NCI-H69 (cell line): ENCODE measurements around the gene VWA5B2.

Experiments used
- DNase-seq: peaks from one replicate; lab custom pipeline; 2025; lab: John Stamatoyannopoulos, UW

VWA5B2 gene

DNA sequence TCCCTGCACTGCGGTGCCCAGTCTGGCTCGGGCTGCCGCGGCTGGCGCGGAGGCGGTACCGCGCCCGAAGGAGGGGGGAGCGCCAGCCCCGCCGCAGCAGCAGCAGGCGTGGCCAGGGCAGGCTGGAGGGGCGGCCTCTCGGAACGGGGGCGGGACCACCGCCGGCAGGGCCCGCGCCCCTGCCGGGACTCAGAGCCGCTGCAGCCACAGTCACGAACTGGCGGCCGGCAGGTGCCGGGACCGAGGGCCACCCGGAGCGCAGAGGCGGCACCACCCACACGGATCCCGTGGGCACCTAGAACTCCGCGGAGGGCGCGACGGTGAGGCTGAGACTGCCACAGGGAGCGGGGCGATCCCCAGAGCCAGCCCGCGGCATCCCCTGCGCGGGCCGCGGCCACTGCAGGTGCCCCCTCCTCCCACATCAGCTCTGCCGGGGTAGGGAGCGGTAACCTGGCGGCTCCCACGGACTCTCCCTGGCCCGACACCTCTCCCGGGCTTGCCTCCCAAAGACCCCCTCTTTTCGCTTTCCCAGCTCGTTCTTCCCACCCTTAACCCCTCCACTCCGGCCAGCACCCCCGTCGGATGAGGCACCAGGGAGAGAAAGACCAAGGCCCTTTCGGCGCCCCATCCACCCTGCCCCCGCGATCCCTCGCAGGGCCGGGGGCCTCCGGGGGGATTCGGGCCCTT lies at the start of gene VWA5B2:
Gene VWA5B2, plus strand, starts transcription at position 192 of the 687 bp plus-strand sequence. CDS start 944 bp downstream, outside the sequence.
- DNase-seq: peak; percentile 94

DNA sequence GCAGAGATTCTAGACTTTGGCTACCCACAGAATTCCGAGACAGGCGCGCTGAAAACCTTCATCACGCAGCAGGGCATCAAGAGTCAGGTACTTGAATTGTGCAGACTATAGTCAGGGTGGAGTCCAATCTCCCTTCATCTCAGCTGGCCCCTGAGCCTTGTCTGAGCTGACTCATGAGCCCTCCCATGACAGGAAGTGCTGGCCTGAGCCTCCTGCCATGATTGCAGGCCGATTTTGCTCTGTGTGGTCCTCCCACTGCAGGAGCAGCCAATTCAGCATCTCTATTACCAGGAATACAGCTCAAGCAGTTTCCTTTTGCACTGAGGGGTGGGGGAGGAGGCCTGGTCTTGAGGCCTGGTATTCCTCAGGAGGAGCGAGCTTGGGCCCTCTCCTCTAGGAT lies 49.2 kb upstream of the VWA5B2 start:
- DNase-seq: no peak

DNA sequence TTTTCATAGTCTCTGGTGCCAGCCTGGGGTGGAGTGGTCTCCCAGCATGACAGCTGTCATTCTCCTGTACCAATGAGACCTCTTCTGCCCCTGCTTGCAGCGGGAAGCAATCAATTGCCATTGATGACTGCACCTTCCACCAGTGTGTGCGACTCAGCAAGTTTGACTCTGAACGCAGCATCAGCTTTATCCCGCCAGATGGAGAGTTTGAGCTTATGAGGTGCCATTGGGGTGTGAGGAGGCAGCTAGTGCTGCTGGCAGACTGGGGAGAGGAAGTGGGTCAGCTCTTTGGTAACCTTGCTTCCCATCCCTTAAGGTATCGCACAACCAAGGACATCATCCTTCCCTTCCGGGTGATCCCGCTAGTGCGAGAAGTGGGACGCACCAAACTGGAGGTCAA lies 47.8 kb upstream of the VWA5B2 start:
- no peak for DNase-seq

DNA sequence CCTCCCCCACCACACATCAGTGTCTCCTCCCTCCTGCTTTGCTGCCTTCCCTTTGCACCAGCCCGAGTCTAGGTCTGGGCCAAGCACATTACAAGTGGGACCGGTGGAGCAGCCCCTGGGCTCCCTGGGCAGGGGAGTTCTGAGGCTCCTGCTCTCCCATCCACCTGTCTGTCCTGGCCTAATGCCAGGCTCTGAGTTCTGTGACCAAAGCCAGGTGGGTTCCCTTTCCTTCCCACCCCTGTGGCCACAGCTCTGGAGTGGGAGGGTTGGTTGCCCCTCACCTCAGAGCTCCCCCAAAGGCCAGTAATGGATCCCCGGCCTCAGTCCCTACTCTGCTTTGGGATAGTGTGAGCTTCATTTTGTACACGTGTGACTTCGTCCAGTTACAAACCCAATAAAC lies 45.7 kb upstream of the VWA5B2 start:
- no peak for DNase-seq

DNA sequence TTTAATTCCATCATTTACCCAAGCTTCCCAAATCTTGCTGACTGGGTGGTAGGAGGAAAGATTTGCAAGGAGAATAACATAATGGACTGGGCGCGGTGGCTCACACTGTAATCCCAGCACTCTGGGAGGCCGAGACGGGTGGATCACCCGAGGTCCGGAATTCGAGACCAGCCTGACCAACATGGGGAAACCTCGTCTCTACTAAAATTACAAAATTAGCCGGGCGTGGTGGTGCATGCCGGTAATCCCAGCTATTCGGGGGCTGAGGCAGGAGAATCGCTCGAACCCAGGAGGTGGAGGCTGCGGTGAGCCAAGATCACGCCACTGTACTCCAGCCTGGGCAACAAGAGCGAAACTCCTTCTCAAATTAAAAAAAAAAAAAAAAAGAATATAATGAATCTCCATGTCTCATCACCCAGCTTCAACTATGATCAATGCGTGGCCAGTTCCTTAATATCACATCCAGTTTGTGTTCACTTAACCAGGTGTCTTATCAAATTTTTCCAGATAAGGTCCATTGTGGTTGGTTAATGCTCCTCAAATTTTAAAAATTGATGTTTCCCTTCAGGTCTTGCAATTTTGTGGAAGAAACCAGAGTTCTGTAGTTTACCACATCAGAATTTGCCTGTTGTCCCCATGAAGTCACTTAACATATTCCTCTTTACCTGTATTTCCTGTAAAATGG lies 44.7 kb upstream of the VWA5B2 start:
- no peak for DNase-seq

DNA sequence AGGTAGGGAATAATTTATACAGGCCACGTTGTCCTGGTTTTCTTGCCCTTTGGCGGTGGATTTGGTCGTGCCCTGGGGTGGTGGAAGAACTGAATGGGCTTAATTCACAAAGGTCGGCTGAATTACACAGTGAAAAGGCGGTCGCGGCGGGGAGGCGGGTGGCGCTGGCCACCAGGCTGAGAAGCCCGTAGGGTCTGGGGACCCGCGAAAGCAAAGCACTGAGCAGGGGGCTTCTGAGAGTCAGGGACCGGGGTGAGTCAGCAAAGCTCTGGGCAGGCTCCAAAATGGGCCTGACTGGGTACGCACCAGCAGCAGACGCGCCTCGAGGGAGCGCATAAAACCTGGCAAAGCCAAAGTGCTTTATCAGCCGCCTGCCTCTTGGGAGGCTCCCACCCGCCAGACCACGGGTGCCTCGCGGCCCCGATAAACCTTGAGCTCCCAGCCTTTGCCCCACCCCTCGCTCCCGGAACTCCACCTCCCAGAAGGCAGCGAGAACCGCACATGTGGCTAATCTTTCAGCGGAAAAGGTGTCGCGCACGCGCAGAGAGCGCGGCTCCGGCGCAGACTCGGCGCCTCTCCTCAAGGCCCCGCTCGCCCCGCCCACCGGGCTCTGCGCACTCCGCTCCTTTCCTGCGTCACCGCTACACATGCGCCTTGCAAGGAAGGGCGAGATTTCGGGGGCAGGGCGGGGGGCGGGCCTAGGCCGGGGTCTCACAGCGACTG lies 43.8 kb upstream of the VWA5B2 start:
- peak; percentile 100 for DNase-seq

DNA sequence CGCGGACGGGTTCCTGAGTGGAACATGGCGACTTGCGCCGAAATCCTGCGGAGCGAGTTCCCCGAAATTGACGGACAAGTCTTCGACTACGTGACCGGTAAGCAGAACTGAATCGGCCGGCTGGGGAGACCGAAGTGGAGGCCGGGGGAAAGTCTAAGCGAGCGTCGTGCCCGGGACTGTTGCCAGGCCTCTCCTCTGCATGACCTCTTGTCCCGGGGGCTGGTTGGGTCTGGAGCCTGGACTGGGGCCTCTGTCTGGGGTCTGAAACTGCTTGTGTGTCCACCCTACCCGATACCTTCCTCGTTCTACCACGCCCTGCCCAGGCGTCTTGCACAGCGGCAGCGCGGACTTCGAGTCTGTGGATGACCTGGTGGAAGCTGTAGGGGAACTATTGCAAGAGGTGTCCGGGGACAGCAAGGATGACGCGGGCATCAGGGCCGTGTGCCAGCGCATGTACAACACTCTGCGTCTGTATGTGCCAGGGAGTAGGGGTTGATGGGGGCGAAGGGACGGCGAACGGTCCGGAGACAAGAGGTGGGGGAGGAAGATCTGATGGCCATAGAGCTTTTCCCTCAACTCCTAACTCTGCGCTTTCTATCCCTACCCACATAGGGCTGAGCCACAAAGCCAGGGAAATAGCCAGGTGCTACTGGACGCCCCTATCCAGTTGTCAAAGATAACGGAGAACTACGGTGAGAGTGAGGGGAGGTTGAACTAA lies 43.0 kb upstream of the VWA5B2 start, which contains the start of gene ABCF3:
Gene ABCF3, plus strand, starts transcription at position 16 of the 718 bp plus-strand sequence. Its CDS starts 9 bp downstream, at position 25.
- DNase-seq: no peak

DNA sequence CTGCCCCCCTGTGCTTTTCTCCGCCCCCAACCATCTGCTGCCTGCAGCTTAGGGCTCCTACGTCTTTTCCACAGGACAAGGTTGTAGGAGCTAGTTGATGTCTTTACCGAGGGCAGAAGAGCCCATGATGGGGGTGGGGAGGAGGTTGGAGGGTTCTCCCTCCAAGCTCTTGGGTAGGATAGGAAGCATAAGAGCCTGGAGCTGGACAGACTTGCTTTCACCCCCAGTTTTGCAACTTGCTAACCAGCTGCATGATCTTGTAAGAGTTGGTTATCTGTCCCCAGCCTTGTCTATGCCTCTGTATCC lies 42.5 kb upstream of the VWA5B2 start:
- peak; percentile 48 for DNase-seq

DNA sequence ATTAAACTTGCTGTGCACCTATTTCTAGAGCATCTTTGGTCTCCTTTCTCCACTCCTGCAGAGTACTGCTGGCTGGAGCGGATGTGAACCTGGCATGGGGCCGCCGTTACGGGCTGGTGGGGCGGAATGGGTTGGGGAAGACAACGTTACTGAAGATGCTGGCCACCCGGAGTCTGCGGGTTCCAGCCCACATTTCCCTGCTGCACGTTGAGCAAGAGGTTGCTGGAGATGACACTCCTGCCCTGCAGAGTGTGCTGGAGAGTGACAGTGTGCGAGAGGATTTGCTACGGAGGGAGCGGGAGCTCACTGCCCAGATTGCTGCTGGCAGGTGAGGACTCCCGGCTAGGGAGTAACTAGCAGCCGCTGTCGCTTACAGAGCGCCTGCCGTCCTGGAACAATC lies 41.3 kb upstream of the VWA5B2 start:
- DNase-seq: no peak

DNA sequence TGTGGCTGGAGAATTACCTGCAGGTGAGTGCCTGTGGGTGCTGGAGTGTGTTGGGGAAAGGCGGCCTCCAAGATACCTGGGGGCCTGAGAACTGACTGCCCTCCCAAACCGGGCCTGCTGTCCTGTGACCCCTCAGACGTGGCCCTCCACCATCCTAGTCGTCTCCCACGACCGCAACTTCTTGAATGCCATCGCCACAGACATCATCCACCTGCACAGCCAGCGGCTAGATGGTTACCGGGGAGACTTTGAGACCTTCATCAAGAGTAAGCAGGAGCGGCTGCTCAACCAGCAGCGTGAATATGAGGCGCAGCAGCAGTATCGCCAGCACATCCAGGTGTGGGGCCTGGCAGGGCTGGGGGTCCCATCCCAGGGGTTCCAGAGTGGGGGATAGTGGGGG lies 40.0 kb upstream of the VWA5B2 start:
- DNase-seq: no peak

DNA sequence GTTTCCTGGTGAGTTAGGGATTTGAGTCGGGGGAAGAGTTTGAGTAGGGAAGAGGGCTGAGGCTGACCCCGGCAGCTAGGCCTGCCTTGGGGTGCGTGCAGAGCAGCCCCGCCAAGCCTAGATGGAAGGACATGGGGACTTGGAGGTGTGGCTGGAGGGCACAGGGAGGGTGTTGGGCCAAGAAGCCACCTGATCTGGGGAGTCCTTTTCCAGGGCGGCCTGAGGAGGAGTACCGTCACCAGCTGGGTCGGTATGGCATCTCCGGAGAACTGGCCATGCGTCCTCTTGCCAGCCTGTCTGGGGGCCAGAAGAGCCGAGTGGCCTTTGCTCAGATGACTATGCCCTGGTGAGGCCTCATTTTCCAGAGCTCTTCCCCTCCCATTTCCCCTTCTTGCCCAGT lies 36.5 kb upstream of the VWA5B2 start:
- DNase-seq: no peak

DNA sequence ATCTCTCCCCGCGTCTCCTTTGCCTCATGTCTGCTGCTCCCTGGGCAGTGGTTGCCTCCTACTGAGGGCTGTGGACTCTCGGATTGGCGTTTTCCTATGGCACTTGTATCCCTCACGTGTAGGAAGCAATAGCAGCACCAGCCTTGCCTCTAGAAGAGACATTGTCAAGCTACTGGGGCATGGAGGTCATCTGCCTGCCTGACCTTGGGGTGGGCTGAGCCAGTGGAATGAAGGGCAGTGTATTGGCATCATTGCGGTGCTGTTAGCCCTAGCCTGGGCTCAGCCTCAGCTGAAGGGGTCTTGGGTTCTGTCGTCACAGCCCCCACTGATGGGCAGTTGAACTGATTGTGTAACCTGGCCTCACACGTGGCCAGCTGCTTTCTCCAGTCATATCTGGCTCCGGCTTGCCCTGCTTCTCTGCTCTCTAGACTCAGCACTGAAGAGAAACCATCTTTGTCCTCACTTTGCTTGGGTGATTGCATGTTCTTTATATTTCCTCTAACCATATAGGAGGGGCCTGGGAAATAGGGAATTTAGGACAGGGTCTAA lies 35.3 kb upstream of the VWA5B2 start:
- DNase-seq: no peak

DNA sequence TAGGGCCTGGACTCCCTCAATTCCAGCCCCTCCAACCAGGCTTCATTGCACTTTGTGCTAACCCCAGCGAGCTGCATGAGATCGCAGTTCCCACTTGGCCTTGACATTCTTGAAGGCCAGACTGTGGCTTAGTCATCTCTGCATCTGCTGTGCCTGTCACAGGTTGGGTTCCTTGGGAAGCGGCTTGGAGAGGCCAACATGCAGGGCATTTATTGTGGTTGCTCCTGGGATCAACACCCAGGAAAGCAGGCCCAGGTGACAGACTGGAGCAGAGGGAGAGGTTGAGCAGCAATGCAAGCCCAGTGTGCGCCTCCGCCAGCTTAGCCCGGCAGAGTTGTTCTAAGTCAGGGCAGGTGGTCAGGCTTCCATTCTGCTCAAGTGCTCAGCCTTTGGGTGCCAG lies 32.8 kb upstream of the VWA5B2 start:
- no peak for DNase-seq

DNA sequence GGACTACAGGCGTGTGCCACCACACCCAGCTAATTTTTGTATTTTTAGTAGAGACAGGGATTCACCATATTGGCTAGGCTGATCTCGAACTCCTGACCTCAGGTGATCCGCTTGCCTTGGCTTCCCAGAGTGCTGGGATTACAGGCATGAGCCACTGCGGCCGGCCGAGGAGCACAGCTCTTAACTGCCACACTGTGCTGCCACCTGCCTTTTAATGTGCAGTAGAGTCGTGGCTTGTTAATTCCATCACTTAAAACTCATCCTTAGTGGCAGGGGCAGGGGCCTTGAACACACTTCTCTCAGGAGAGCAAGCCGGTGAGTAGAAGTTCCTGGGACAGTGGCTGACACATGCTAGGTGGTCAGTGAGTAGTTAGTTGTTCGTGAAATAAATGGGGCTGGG lies 30.9 kb upstream of the VWA5B2 start:
- DNase-seq: no peak

DNA sequence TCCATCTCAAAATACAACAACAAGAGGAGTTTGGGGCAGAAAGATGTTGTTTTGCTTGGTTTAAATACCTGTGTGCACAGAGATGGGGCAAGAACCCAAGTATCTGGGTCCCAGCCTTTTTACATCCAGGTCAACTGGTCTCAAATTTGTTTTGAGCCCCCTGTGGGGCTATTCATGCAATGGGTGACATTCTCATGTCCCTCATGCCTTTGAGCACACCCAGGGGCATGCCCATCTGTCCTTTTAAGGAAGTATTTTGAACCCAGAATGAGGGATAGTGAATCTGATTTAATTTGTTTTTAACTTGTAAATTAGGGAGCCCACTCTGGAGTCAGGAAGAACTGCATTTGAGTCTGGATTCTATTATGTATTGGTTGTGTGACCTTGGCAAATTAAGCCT lies 28.6 kb upstream of the VWA5B2 start:
- no peak for DNase-seq

DNA sequence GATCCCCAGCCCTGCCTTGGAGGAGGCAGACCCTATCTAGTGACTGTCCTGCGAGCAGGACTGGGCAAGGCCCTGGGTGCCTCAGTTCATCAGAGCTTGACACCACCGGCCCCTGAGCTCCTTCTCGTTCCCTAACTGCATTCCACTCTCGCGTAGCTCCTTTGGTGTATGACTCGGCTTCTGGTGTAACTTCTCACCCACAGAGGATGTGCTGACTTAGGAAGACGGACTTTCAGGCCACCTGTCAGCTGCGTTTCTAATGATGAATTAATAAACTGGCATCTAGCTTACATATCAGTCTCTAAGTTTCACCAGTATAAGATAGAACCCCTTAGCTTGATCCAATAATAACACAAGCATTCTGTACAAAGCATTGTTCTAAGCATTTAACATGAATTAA lies 25.9 kb upstream of the VWA5B2 start:
- no peak for DNase-seq

DNA sequence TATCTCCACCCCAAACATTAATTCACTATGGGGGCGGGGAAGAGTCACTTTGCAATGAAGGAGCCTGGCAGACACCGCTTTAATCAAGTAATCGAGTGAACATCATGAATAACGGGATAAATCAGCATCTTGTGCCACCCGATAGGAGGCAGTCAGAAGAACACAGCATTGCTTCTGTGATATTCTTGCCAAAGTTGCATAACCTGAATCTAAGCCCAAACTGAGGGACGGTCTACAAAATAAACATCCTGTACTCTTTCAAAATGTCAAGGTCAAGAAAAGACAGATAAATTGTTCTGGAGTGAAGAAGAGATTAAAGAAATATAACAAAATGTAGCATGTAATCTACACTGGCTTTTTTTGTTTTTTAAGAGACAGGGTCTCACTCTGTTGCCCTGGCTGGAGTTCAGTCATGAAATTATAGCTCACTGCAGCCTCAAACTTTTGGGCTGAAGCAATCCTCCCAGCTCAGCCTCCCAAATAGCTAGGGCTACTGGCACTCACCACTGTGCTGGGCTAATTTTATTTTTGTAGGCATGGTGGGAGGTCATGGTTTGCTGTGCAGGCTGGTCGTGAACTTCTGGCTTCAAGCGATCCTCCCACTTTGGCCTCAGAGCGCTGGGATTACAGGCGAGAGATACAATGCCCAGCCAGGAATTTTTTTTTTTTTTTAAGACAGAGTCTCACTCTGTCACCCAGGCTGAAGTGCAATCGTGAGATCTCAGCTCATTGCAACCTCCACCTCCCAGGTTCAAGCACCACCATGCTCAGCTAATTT lies 20.1 kb upstream of the VWA5B2 start:
- DNase-seq: no peak

DNA sequence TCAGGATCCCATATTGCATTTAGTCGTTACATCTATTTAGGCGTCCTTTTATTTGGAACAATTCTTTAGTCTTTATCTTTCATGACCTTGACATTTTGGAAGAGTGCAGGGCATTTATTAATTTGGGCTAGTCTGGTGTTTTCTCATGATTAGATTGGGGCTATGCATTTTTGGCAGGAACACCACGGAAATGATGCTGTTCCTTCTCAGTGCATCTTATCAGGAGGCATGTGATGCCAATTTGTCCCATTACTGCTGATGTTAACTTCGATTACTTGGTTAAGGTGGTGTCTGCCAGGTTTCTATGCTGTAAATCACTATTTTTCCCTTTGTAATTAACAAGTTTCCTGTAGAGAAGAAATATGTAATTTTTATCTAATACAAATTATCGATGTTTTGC lies 18.1 kb upstream of the VWA5B2 start:
- no peak for DNase-seq

DNA sequence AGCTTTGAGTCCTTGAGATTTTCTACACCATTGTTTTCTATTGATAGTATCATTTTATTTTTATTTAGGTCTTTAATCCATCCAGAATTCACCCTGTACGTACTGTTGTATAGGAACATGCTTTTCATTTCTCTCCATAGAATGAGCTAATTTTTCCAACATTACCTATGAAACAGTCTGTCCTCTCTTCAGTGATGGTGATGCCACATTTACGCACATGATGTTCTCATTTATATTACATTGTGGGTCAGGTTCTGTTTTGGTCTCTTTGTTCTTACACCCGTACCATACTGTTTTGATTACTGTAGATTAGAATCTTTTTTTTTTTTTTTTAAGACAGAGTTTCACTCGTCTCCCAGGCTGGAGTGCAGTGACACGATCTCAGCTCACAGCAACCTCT lies 17.7 kb upstream of the VWA5B2 start:
- DNase-seq: no peak

DNA sequence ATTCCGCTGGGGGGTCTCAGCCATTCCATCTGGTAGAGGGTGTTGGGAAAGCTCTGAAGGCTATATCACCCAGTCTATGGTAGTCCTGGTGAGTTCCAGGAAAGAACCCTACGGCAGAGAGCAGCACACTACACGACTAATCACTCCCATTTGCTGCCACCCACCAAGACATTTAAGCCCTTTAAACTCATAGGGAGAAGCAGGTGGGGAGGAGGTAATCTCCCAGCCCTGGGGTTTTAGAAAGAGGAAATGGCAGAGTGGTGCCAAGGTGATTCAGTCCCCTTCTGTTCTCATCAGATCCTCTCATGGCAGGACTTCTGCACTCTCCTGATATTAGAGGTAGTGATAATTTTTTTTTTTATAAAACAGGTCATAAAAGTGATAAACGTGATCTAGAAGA lies 10.6 kb upstream of the VWA5B2 start:
- peak; percentile 45 for DNase-seq

DNA sequence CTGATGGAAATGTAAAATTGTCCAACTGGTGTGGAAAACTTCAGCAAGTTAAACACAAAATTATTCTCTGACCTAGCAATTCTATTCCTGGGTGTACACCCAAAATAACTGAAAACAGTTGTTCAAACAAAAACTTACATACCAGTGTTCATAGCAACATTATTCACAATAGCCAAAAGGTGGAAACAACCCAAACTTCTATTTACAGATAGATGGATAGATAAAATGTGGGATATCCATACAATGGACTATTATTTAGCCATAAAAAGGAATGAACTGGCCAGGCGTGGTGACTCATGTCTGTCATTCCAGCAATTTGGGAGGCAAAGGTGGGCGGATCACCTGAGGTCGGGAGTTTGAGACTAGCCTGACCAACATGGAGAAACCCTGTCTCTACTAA lies 6.9 kb upstream of the VWA5B2 start:
- DNase-seq: no peak

DNA sequence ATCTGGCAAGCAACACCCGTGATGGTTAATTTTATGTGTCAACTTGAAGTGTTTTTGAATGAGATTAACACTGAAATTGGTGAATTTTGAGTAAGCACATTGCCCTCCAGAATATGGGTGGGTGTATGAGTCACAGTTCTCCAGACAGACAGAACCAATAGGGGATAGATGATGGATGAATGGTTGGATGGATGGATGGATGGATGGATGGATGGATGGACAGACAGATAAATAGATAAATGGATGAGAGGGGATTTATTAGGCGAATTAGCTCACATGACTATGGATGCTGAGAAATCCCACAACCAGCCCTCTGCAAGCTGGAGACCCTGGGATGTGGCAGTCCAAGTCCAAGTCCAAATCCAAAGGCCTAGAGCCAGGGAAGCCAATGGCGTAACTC lies 5.4 kb upstream of the VWA5B2 start:
- DNase-seq: no peak
